Caco-2 (cell line): Measurements from ENCODE around the gene PLCB1. TPM values are rescaled to one million over a fixed set of nuclear protein-coding genes. Genes with fewer than 3 reads are reported as not detected.

ENCODE experiments used
- BruUV-seq: library from RNA; stranded (reverse); fragments of 400-500 nt; replicated peaks from 2 replicates; lab custom pipeline; 2021; lab: Mats Ljungman, UMichigan
- CTCF ChIA-PET: fragments of 300-600 bp; sonication (Branson Sonifier 250); formaldehyde crosslinking; loops from one replicate; lab custom pipeline; 2022; ENCODE audit warnings: antibody characterized with exemption; lab: Charles Lee
- POLR2A ChIA-PET: fragments of 300-600 bp; sonication (Branson Sonifier 250); formaldehyde crosslinking; loops from one replicate; lab custom pipeline; 2022; ENCODE audit warnings: antibody characterized with exemption; lab: Charles Lee
- DNase-seq, 2 experiments: peaks; one replicate each; pipeline versions ENCODE4 v3.0.0 to v3.0.0-alpha.2; 2020 to 2022
- H3K27me3 ChIP-seq: replicated peaks from 2 replicates; pipeline ENCODE4 v1.6.0; 2011; ENCODE audit warnings: low read length; ENCODE audit not compliant: control insufficient read depth, insufficient read depth
- H3K36me3 ChIP-seq: 2 replicates; pipeline ENCODE4 v1.5.1; 2011; ENCODE audit warnings: low read length; ENCODE audit not compliant: control insufficient read depth, insufficient read depth
- H3K4me1 ChIP-seq: fragments of 250-450 bp; sonication (Bioruptor Pico); 2 replicates; pipeline ENCODE4 v1.5.1; 2020; ENCODE audit warnings: mild to moderate bottlenecking
- H3K4me3 ChIP-seq: 2 replicates; pipeline ENCODE4 v1.5.1; 2011; ENCODE audit warnings: low read depth, mild to moderate bottlenecking, control low read depth, low read length
- H3K9me3 ChIP-seq: fragments of 250-450 bp; sonication (Bioruptor Pico); 2 replicates; pipeline ENCODE4 v1.5.1; 2020; ENCODE audit warnings: mild to moderate bottlenecking, moderate library complexity
- H3K27ac Mint-ChIP-seq: one replicate; pipeline ENCODE4 v1.8.0; 2022; ENCODE audit warnings: mixed read lengths; ENCODE audit not compliant: unreplicated experiment
- H3K27me3 Mint-ChIP-seq: one replicate; pipeline ENCODE4 v1.8.0; 2022; ENCODE audit warnings: mixed read lengths; ENCODE audit not compliant: insufficient read depth, unreplicated experiment
- H3K36me3 Mint-ChIP-seq: one replicate; pipeline ENCODE4 v1.8.0; 2022; ENCODE audit warnings: mild to moderate bottlenecking, mixed read lengths; ENCODE audit not compliant: insufficient read depth, unreplicated experiment
- H3K4me1 Mint-ChIP-seq: one replicate; pipeline ENCODE4 v1.8.0; 2022; ENCODE audit warnings: low read depth, mixed read lengths; ENCODE audit not compliant: unreplicated experiment
- H3K4me3 Mint-ChIP-seq: one replicate; pipeline ENCODE4 v1.8.0; 2022; ENCODE audit warnings: mild to moderate bottlenecking, moderate library complexity, mixed read lengths; ENCODE audit not compliant: unreplicated experiment
- H3K9me3 Mint-ChIP-seq: one replicate; pipeline ENCODE4 v1.8.0; 2022; ENCODE audit warnings: mixed read lengths; ENCODE audit not compliant: unreplicated experiment
- intact Hi-C: fragments of 100-400 bp; cut with micrococcal nuclease; formaldehyde crosslinking; loops from one replicate; pipeline ENCODE4 v1.10.0; 2022; ENCODE audit not compliant: unreplicated experiment
- total RNA-seq: library from RNA; stranded (reverse); gene quantifications from 2 replicates; pipeline ENCODE4 v1.2.3, GENCODE V29; 2022
- TF ChIP-seq, protein P1 (sequence below), 2 experiments: fragments of 200-600 bp in 1 of 2; IDR thresholded peaks; 1 replicate in 1 of 2; 2 replicates in 1 of 2; pipeline versions ENCODE4 v1.5.1 to v1.8.0; 2011 to 2022; ENCODE audit warnings: antibody characterized with exemption in 1 of 2, control low read depth in 1 of 2, inconsistent platforms in 1 of 2, low read depth in 1 of 2, low read length in 1 of 2, mild to moderate bottlenecking in 1 of 2, moderate library complexity in 1 of 2; ENCODE audit not compliant: insufficient read depth in 1 of 2, severe bottlenecking in 1 of 2, unreplicated experiment in 1 of 2

The PLCB1 gene
- total RNA-seq, 1 experiment from 2014 or later, result 105 TPM

DNA sequence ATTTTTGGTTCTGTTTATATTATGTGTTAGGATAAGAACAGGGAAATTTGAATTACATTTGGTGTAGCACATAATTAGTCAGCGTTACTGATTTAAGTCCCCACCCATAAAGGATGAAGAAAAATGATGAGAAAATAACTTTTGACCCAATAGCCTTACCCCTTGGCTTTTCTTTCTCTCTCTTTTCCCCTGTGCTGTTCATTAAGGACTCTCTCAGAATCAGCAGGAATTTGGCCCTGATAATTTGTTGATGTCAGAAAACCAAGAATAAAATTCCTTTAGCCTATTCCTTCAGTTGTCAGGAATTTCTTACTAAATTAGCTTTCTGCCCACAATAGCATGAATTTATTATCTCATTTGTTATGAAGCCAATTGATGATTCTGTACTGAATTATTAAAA, 18.5 kb downstream of the PLCB1 start:
- intact Hi-C loops, result no loop called here
- TF ChIP-seq, protein P1, sequence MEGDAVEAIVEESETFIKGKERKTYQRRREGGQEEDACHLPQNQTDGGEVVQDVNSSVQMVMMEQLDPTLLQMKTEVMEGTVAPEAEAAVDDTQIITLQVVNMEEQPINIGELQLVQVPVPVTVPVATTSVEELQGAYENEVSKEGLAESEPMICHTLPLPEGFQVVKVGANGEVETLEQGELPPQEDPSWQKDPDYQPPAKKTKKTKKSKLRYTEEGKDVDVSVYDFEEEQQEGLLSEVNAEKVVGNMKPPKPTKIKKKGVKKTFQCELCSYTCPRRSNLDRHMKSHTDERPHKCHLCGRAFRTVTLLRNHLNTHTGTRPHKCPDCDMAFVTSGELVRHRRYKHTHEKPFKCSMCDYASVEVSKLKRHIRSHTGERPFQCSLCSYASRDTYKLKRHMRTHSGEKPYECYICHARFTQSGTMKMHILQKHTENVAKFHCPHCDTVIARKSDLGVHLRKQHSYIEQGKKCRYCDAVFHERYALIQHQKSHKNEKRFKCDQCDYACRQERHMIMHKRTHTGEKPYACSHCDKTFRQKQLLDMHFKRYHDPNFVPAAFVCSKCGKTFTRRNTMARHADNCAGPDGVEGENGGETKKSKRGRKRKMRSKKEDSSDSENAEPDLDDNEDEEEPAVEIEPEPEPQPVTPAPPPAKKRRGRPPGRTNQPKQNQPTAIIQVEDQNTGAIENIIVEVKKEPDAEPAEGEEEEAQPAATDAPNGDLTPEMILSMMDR (IDR thresholded peaks at IDR 0.05; ENCODE audit: insufficient read depth in 1 of 2, low read depth in 1 of 2, low read length in 1 of 2, severe bottlenecking in 1 of 2, unreplicated experiment in 1 of 2), result no peak
- Histone ChIP-seq H3K4me1 (peaks cover 25% of the 10 kb centered on the region), H3K36me3 (no peaks in the 10 kb centered on the region), H3K4me3 (no peak overlapping the region), H3K27me3 (no peaks in the 10 kb centered on the region), H3K9me3 (no peaks in the 10 kb centered on the region; the same call in 1 of the 2 replicates)
- peaks cover 13% of the 10 kb centered on the region for H3K9me3 Mint-ChIP-seq
- DNase-seq, result no peak
- no TSS peak for BruUV-seq
- ChIA-PET CTCF (no interaction called here), POLR2A (no interaction called here)
- peaks cover 18% of the 10 kb centered on the region for H3K4me1 Mint-ChIP-seq
- no peak overlapping the region for H3K4me3 Mint-ChIP-seq
- H3K36me3 Mint-ChIP-seq, result peaks cover 27% of the 10 kb centered on the region
- H3K27ac Mint-ChIP-seq, result no peak overlapping the region
- no peaks in the 10 kb centered on the region for H3K27me3 Mint-ChIP-seq

DNA sequence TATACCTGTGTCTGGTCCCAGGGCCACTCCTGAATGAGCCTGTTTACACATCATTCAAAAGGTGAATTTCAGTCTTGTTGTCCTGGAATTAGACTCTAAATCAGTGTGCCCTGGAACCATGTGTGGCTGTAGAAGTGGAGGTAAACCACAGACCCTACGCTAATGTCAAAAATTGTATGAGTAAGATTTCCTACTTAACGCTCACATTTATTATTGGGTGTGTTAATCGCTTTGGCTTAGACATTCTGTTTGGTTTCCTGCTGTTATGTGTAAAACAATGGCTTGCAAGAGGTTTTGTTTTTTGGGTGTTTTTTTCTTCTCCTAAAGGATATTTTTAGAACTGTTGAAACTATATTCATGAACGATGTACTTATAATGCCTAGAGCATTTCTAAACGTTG, 19.3 kb downstream of the PLCB1 start:
- Mint-ChIP-seq H3K4me3 (no peak overlapping the region), H3K36me3 (peaks cover 27% of the 10 kb centered on the region), H3K4me1 (peaks cover 25% of the 10 kb centered on the region), H3K27me3 (no peaks in the 10 kb centered on the region), H3K27ac (no peak overlapping the region), H3K9me3 (peaks cover 13% of the 10 kb centered on the region)
- intact Hi-C loops, result no loop called here
- Histone ChIP-seq H3K4me3 (no peak overlapping the region), H3K4me1 (peaks cover 33% of the 10 kb centered on the region), H3K27me3 (no peaks in the 10 kb centered on the region), H3K9me3 (no peaks in the 10 kb centered on the region; the same call in 1 of the 2 replicates), H3K36me3 (no peaks in the 10 kb centered on the region)
- no peak for DNase-seq
- ChIA-PET POLR2A (no interaction called here), CTCF (no interaction called here)
- BruUV-seq, result no TSS peak
- TF ChIP-seq, protein P1 (IDR thresholded peaks at IDR 0.05; ENCODE audit: insufficient read depth in 1 of 2, low read depth in 1 of 2, low read length in 1 of 2, severe bottlenecking in 1 of 2, unreplicated experiment in 1 of 2), result no peak

DNA sequence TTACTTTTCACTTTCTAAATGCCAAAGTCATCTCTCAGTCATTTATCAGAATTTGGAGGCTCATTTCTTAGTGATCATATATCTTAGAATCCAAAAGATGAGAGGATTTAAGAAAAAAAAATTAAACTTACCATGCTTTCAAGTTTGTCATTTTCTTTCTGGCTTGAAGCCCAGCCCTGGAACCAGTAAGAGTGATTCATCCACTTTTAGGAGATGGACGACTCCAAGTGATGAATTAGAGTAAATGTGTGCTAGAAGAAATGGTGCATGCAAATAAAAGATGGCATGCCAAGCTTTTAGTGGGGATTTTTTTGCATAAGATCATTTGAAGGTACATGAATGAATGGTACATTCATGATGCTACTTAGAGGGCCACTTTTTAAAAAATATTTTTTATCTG, 20.1 kb downstream of the PLCB1 start:
- H3K4me3 Mint-ChIP-seq, result no peak overlapping the region
- ChIA-PET POLR2A (no interaction called here), CTCF (no interaction called here)
- no TSS peak for BruUV-seq
- no peak overlapping the region for H3K27ac Mint-ChIP-seq
- Histone ChIP-seq H3K4me1 (peaks cover 41% of the 10 kb centered on the region), H3K9me3 (no peaks in the 10 kb centered on the region; the same call in 1 of the 2 replicates), H3K27me3 (no peaks in the 10 kb centered on the region), H3K4me3 (no peak overlapping the region), H3K36me3 (no peaks in the 10 kb centered on the region)
- peaks cover 26% of the 10 kb centered on the region for H3K36me3 Mint-ChIP-seq
- TF ChIP-seq, protein P1 (IDR thresholded peaks at IDR 0.05; ENCODE audit: insufficient read depth in 1 of 2, low read depth in 1 of 2, low read length in 1 of 2, severe bottlenecking in 1 of 2, unreplicated experiment in 1 of 2), result no peak
- DNase-seq, result no peak
- H3K4me1 Mint-ChIP-seq, result peaks cover 33% of the 10 kb centered on the region
- H3K9me3 Mint-ChIP-seq, result peaks cover 13% of the 10 kb centered on the region
- H3K27me3 Mint-ChIP-seq, result no peaks in the 10 kb centered on the region
- intact Hi-C loops, result no loop called here
